Endothelial cell of umbilical vein (primary cell): ENCODE measurements around the gene SPTSSB. TPM values are rescaled to one million over a fixed set of nuclear protein-coding genes. Genes with fewer than 3 reads are reported as not detected.

Source experiments
- BruUV-seq: library from RNA; stranded (reverse); fragments of 400-500 nt; replicated peaks from 2 replicates; lab custom pipeline; 2021; lab: Mats Ljungman, UMichigan
- CTCF ChIA-PET: fragments of 300-600, 350-600 bp; sonication (Branson Sonifier 250); formaldehyde crosslinking; loops from one replicate; lab custom pipeline; 2021; ENCODE audit warnings: antibody characterized with exemption, inconsistent platforms; lab: Charles Lee
- POLR2A ChIA-PET: fragments of 300-600, 350-600 bp; sonication (Branson Sonifier 250); formaldehyde crosslinking; loops from one replicate; lab custom pipeline; 2021; ENCODE audit warnings: antibody characterized with exemption, inconsistent platforms; lab: Charles Lee
- DNase-seq: peaks from one replicate; pipeline ENCODE4 v3.0.0-alpha.2; 2011; ENCODE audit warnings: low read depth, low spot score
- FAIRE-seq: peaks from 2 replicates; lab custom pipeline; 2011; peaks lifted over from hg19 to GRCh38; lab: Jason Lieb, UNC
- H2AFZ ChIP-seq: 2 replicates; pipeline ENCODE4 v1.6.0; 2012; ENCODE audit warnings: low read depth, low read length, control low read depth, inconsistent platforms
- H3K27ac ChIP-seq: 2 replicates; pipeline ENCODE4 v1.5.1; 2011; ENCODE audit warnings: low read depth, mild to moderate bottlenecking, control low read depth, low read length, moderate library complexity; ENCODE audit not compliant: insufficient read depth
- H3K27me3 ChIP-seq, 2 experiments: 2 replicates each; pipeline versions ENCODE4 v1.6.0 to v1.6.1; 2011; ENCODE audit warnings: low read length in 2 of 2, mixed read lengths in 1 of 2; ENCODE audit not compliant: control insufficient read depth in 2 of 2, insufficient read depth in 2 of 2
- H3K36me3 ChIP-seq, 2 experiments: 2 replicates in 1 of 2; 3 replicates in 1 of 2; pipeline ENCODE4 v1.5.1; 2011; ENCODE audit warnings: low read length in 2 of 2, mild to moderate bottlenecking in 1 of 2, moderate library complexity in 1 of 2; ENCODE audit not compliant: control insufficient read depth in 2 of 2, insufficient read depth in 2 of 2; ENCODE audit errors: extremely low read depth in 1 of 2
- H3K4me1 ChIP-seq: 3 replicates; pipeline ENCODE4 v1.5.1; 2011; ENCODE audit warnings: mild to moderate bottlenecking, low read length; ENCODE audit not compliant: control insufficient read depth, insufficient read depth; ENCODE audit errors: extremely low read depth
- H3K4me2 ChIP-seq: 2 replicates; pipeline ENCODE4 v1.6.1; 2011; ENCODE audit warnings: low read length, control low read depth, mixed read lengths; ENCODE audit not compliant: insufficient read depth
- H3K4me3 ChIP-seq, 3 experiments: fragments of 200-600 bp in 1 of 3; sonication (generic), shearing (Covaris generic) in 1 of 3; replicated peaks in 1 of 3; 2 replicates each; pipeline ENCODE4 v1.5.1; 2011 to 2016; ENCODE audit warnings: control low read depth in 3 of 3, low read length in 3 of 3, mild to moderate bottlenecking in 2 of 3, inconsistent platforms in 1 of 3, low read depth in 1 of 3, moderate library complexity in 1 of 3; ENCODE audit not compliant: insufficient read depth in 1 of 3
- H3K79me2 ChIP-seq: 2 replicates; pipeline ENCODE4 v1.6.0; 2012; ENCODE audit warnings: low read length, inconsistent platforms; ENCODE audit not compliant: control insufficient read depth, insufficient read depth
- H3K9ac ChIP-seq: replicated peaks from 2 replicates; pipeline ENCODE3; 2011; ENCODE audit warnings: low read length, control low read depth; ENCODE audit not compliant: insufficient read depth; ENCODE audit errors: extremely low read depth
- H3K9me1 ChIP-seq: replicated peaks from 3 replicates; pipeline ENCODE4 v1.6.0; 2011; ENCODE audit warnings: mild to moderate bottlenecking, low read length; ENCODE audit not compliant: control insufficient read depth, insufficient read depth; ENCODE audit errors: extremely low read depth
- H3K9me3 ChIP-seq: replicated peaks from 2 replicates; pipeline ENCODE4 v1.5.1; 2012; ENCODE audit warnings: low read length, inconsistent platforms; ENCODE audit not compliant: control insufficient read depth, insufficient read depth
- H4K20me1 ChIP-seq: replicated peaks from 2 replicates; pipeline ENCODE3; 2011; ENCODE audit warnings: mild to moderate bottlenecking, low read length; ENCODE audit not compliant: control insufficient read depth, insufficient read depth; ENCODE audit errors: extremely low read depth
- CTCF ChIP-seq, 2 donors: IDR thresholded peaks; 1 replicate in 1 of 2; 2 replicates in 1 of 2; pipeline ENCODE4 v1.5.1; 2011; ENCODE audit warnings: low read length in 2 of 2, mild to moderate bottlenecking in 2 of 2, moderate library complexity in 2 of 2, control low read depth in 1 of 2, inconsistent platforms in 1 of 2, low read depth in 1 of 2; ENCODE audit not compliant: insufficient read depth in 1 of 2; ENCODE audit errors: extremely low read depth in 1 of 2
- EZH2 ChIP-seq: IDR thresholded peaks from 2 replicates; pipeline ENCODE4 v1.6.1; 2012; ENCODE audit warnings: borderline replicate concordance, low read depth, mild to moderate bottlenecking, moderate library complexity, low read length, inconsistent platforms; ENCODE audit not compliant: severe bottlenecking
- FOS ChIP-seq: IDR thresholded peaks from 2 replicates; pipeline ENCODE4 v1.6.1; 2011; ENCODE audit warnings: mild to moderate bottlenecking, low read length, moderate library complexity, borderline replicate concordance; ENCODE audit not compliant: insufficient read depth
- GATA2 ChIP-seq: IDR thresholded peaks from 2 replicates; pipeline ENCODE4 v1.7.0; 2011; ENCODE audit warnings: low read depth, mild to moderate bottlenecking, moderate library complexity, mixed read lengths, low read length; ENCODE audit not compliant: insufficient read length, insufficient read depth
- JUN ChIP-seq: IDR thresholded peaks from 2 replicates; pipeline ENCODE4 v1.6.1; 2011; ENCODE audit warnings: borderline replicate concordance, low read depth; ENCODE audit not compliant: insufficient read length, insufficient read depth
- MAX ChIP-seq: IDR thresholded peaks from 2 replicates; pipeline ENCODE4 v1.6.1; 2011; ENCODE audit not compliant: insufficient read depth, insufficient read length
- MYC ChIP-seq: IDR thresholded peaks from one replicate; pipeline ENCODE4 v1.6.1; 2011; ENCODE audit warnings: mild to moderate bottlenecking, low read depth, low read length
- POLR2A ChIP-seq: IDR thresholded peaks from 2 replicates; pipeline ENCODE4 v1.6.1; 2012; ENCODE audit warnings: low read depth, mild to moderate bottlenecking, control low read depth, low read length
- POLR2AphosphoS5 ChIP-seq: IDR thresholded peaks from 2 replicates; pipeline ENCODE4 v1.6.1; 2012; ENCODE audit warnings: low read depth, mild to moderate bottlenecking, control low read depth, low read length, moderate library complexity; ENCODE audit not compliant: insufficient read depth
- dilution Hi-C: fragments of 300-500 bp; cut with MboI; formaldehyde crosslinking; loops from one replicate; pipeline ENCODE4 v1.15.0; 2019; ENCODE audit warnings: low sequenced_read_pairs; ENCODE audit not compliant: extremely low pct_ligation_motif_present
- intact Hi-C: fragments of 100-400 bp; cut with micrococcal nuclease; formaldehyde crosslinking; loops from one replicate; pipeline ENCODE4 v1.10.0; 2022
- polyA plus RNA-seq, 4 experiments: library from polyadenylated mRNA; depleted of rRNA in 3 of 4; stranded (reverse) in 3 of 4; unstranded in 1 of 4; fragments of >200 nt; gene quantifications; 2 replicates each; pipeline versions ENCODE4 v1.2.1 to v1.2.3, GENCODE V29; 2011 to 2012; ENCODE audit warnings: missing spikeins in 1 of 4
- total RNA-seq: library from RNA; stranded (reverse); gene quantifications from 2 replicates; pipeline ENCODE4 v1.2.3, GENCODE V29; 2021

SPTSSB gene
- total and polyA plus RNA-seq, 2 donors (not counting 3 experiments of a cell fraction or from before 2014, with no cell fraction given): not detected

GRCh38 chr3:161406594-161407555 is 35.6 kb upstream of the SPTSSB start:
- Histone ChIP-seq H3K9ac (no peak overlapping the region), H3K4me1 (no peaks in the 10 kb centered on the region), H3K27me3 (no peaks in the 10 kb centered on the region), H2AFZ (no peak overlapping the region), H4K20me1 (no peaks in the 10 kb centered on the region), H3K4me2 (no peak overlapping the region), H3K36me3 (no peaks in the 10 kb centered on the region), H3K9me3 (no peaks in the 10 kb centered on the region), H3K9me1 (no peaks in the 10 kb centered on the region), H3K4me3 (no peak overlapping the region), H3K27ac (no peak overlapping the region), H3K79me2 (no peaks in the 10 kb centered on the region)
- FAIRE-seq (no peak), DNase-seq (no peak)
- dilution Hi-C loops (no loop called here), intact Hi-C loops (no loop called here)
- BruUV-seq: no TSS peak
- no peak for TF ChIP-seq GATA2
- TF ChIP-seq MYC: no peak
- TF ChIP-seq FOS: no peak
- TF ChIP-seq POLR2A: no peak
- no peak for TF ChIP-seq EZH2
- no peak for TF ChIP-seq CTCF (IDR thresholded peaks at IDR 0.05; ENCODE audit: extremely low read depth in 1 of 2, insufficient read depth in 1 of 2, low read depth in 1 of 2, low read length in 2 of 2)
- TF ChIP-seq MAX: no peak
- TF ChIP-seq JUN: no peak
- no peak for TF ChIP-seq POLR2AphosphoS5
- ChIA-PET CTCF (interaction anchor here (0.9 to 3.4 kb wide), 7 partner anchors 9 to 132 kb away, joined by 3 to 29 read pairs (median 4); no protein-coding TSS in a partner anchor), POLR2A (interaction anchor here (0.7 kb wide), 1 partner anchor 483 kb away, joined by 3 read pairs; no protein-coding TSS in a partner anchor)
